HL-60 (cell line): ENCODE results near the gene CCR5.

Experiments used
- DNase-seq, 2 experiments: peaks; one replicate each; pipeline ENCODE4 v3.0.0-alpha.2; 2010 to 2020; ENCODE audit warnings: low read depth in 1 of 2, low spot score in 1 of 2
- H3K27ac ChIP-seq: fragments of 250-450 bp; sonication (Bioruptor Pico); replicated peaks from 2 replicates; pipeline ENCODE4 v1.5.1; 2020; ENCODE audit warnings: mild to moderate bottlenecking, moderate library complexity
- H3K27me3 ChIP-seq: fragments of 250-450 bp; sonication (Bioruptor Pico); 2 replicates; pipeline ENCODE4 v1.5.1; 2021; ENCODE audit warnings: mild to moderate bottlenecking, moderate library complexity; ENCODE audit not compliant: insufficient read depth, poor library complexity, severe bottlenecking
- H3K4me3 ChIP-seq: replicated peaks from 2 replicates; pipeline ENCODE4 v1.5.1; 2011; ENCODE audit warnings: mild to moderate bottlenecking, control low read depth, low read length; ENCODE audit not compliant: insufficient read depth
- GABPA ChIP-seq: IDR thresholded peaks from 2 replicates; pipeline ENCODE4 v1.6.1; 2012; ENCODE audit warnings: low read depth
- POLR2AphosphoS5 ChIP-seq: IDR thresholded peaks from 2 replicates; pipeline ENCODE4 v1.6.1; 2012; ENCODE audit warnings: low read depth
- REST ChIP-seq: IDR thresholded peaks from 2 replicates; pipeline ENCODE4 v1.6.1; 2012; ENCODE audit warnings: low read depth; ENCODE audit not compliant: insufficient replicate concordance
- SPI1 ChIP-seq: IDR thresholded peaks from 2 replicates; pipeline ENCODE4 v1.6.1; 2012; ENCODE audit warnings: low read depth, mild to moderate bottlenecking, borderline replicate concordance
- TF ChIP-seq, protein P1 (sequence below): IDR thresholded peaks from one replicate; pipeline ENCODE4 v1.5.1; 2011; ENCODE audit warnings: low read length, control low read depth, inconsistent platforms; ENCODE audit not compliant: insufficient read depth

CCR5 gene

DNA sequence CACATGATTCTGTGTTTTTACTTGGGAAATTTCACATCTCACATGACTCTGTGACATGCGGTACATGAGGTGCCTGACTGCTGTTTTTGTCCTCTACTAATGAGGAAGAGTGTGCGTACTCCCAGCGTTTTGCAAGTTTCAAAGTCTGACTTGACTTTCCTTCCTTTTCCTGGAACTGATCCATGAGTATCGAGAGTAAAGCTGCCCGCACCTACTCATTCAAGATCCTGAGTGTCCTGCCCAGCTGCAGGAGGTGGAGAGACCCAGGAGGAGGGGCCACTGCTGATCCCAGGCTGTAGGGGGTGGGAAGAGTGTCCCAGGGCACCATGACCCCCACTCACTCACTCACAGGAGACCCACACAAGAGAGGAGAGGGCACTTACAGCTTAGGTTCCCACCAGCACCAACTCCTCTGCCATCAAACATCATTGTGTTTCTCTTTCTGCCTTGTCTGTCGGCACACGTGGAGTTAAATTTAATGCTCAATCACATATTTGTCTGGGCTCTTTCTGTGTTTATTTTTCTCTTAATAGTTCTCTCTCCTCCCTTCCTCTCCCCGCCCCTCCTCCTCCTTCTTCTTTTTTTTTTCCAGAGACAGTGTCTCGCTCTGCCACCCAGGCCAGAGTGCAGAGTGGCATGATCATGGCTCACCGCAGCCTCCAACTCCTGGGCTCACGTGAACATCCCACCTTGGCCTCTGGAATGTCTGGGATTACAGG is 34.7 kb downstream of the CCR5 start:
- Histone ChIP-seq H3K27me3 (no peaks in the 10 kb centered on the region), H3K4me3 (no peak overlapping the region), H3K27ac (no peak overlapping the region)
- DNase-seq, result no peak
- no peak for TF ChIP-seq POLR2AphosphoS5
- TF ChIP-seq GABPA, result no peak

GRCh38 chr3:46406443-46406787 is 35.7 kb downstream of the CCR5 start:
- Histone ChIP-seq H3K27me3 (no peaks in the 10 kb centered on the region), H3K4me3 (no peak overlapping the region), H3K27ac (peak overlapping the region; percentile 29; the same call in 1 of the 2 replicates)
- DNase-seq, result no peak
- no peak for TF ChIP-seq GABPA
- TF ChIP-seq SPI1, result no peak
- no peak for TF ChIP-seq REST
- no peak for TF ChIP-seq POLR2AphosphoS5
- TF ChIP-seq, protein P1, sequence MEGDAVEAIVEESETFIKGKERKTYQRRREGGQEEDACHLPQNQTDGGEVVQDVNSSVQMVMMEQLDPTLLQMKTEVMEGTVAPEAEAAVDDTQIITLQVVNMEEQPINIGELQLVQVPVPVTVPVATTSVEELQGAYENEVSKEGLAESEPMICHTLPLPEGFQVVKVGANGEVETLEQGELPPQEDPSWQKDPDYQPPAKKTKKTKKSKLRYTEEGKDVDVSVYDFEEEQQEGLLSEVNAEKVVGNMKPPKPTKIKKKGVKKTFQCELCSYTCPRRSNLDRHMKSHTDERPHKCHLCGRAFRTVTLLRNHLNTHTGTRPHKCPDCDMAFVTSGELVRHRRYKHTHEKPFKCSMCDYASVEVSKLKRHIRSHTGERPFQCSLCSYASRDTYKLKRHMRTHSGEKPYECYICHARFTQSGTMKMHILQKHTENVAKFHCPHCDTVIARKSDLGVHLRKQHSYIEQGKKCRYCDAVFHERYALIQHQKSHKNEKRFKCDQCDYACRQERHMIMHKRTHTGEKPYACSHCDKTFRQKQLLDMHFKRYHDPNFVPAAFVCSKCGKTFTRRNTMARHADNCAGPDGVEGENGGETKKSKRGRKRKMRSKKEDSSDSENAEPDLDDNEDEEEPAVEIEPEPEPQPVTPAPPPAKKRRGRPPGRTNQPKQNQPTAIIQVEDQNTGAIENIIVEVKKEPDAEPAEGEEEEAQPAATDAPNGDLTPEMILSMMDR, result no peak

GRCh38 chr3:46406788-46407611 is 36.3 kb downstream of the CCR5 start, which contains the start of the genes CCR5AS and CCRL2:
TSS of gene CCR5AS (minus strand) at chr3:46407066.
TSS of gene CCRL2 (plus strand) at chr3:46407259. CDS start at chr3:46408080, 821 bp downstream.
- Histone ChIP-seq H3K4me3 (no peak within 1 kb of the TSS; the same call in 1 of the 2 replicates), H3K27ac (peak within 1 kb of the TSS; percentile 29)
- peak; percentile 43 to 76 for DNase-seq

GRCh38 chr3:46407970-46408369 is 37.2 kb downstream of the CCR5 start:
- Histone ChIP-seq H3K27ac (no peak overlapping the region), H3K27me3 (no peaks in the 10 kb centered on the region), H3K4me3 (no peak overlapping the region)
- TF ChIP-seq SPI1, result no peak
- TF ChIP-seq REST, result no peak
- TF ChIP-seq, protein P1, result no peak
- no peak for TF ChIP-seq GABPA
- TF ChIP-seq POLR2AphosphoS5, result no peak
- DNase-seq, result no peak

More at GRCh38 chr3:46406788-46407611, 36.3 kb downstream of the CCR5 start, which contains the start of the genes CCR5AS and CCRL2:
- TF ChIP-seq SPI1, result peak; percentile 61; the same call in 1 of the 2 replicates
- TF ChIP-seq, protein P1, result no peak
- TF ChIP-seq GABPA, result peak; percentile 56; the same call in 1 of the 2 replicates
- H3K27me3 ChIP-seq, result no peaks in the 10 kb centered on the region
